HCT116 (cell line): Measurements from ENCODE around the gene NBEAL2.

Experiments used
- CTCF ChIP-seq, 3 experiments: fragments of 200-600 bp in 1 of 3; sonication (generic) in 1 of 3; IDR thresholded peaks in 2 of 3; conservative IDR thresholded peaks in 1 of 3; 2 replicates each; pipeline ENCODE4 v1.5.1; 2012 to 2017; ENCODE audit warnings: low read depth in 2 of 3, low read length in 2 of 3, antibody characterized with exemption in 1 of 3, borderline replicate concordance in 1 of 3, control low read depth in 1 of 3, mild to moderate bottlenecking in 1 of 3, mixed read lengths in 1 of 3, mixed run types in 1 of 3, moderate library complexity in 1 of 3; ENCODE audit not compliant: insufficient read depth in 1 of 3
- EGR1 ChIP-seq: IDR thresholded peaks from 2 replicates; pipeline ENCODE4 v1.6.1; 2012; ENCODE audit warnings: low read depth
- EZH2 ChIP-seq: fragments of 200-600 bp; sonication (generic); IDR thresholded peaks from 2 replicates; pipeline ENCODE4 v1.6.1; 2017; ENCODE audit warnings: antibody characterized with exemption, mixed run types
- EZH2phosphoT487 ChIP-seq: fragments of 200-600 bp; IDR thresholded peaks from 2 replicates; pipeline ENCODE4 v1.6.1; 2018; ENCODE audit warnings: antibody characterized with exemption, borderline replicate concordance
- JUND ChIP-seq: IDR thresholded peaks from 2 replicates; pipeline ENCODE4 v1.6.1; 2012
- MAX ChIP-seq: IDR thresholded peaks from 2 replicates; pipeline ENCODE4 v1.6.1; 2012
- POLR2A ChIP-seq: IDR thresholded peaks from 2 replicates; pipeline ENCODE4 v1.7.0; 2011; ENCODE audit warnings: borderline replicate concordance; ENCODE audit not compliant: insufficient read depth, insufficient read length; ENCODE audit errors: extremely low read depth
- POLR2AphosphoS5 ChIP-seq: IDR thresholded peaks from 2 replicates; pipeline ENCODE4 v1.6.1; 2011; ENCODE audit warnings: mild to moderate bottlenecking, low read depth, low read length, moderate library complexity
- RAD21 ChIP-seq: IDR thresholded peaks from 2 replicates; pipeline ENCODE4 v1.6.1; 2012; ENCODE audit warnings: low read depth, mild to moderate bottlenecking
- SIN3A ChIP-seq: IDR thresholded peaks from 2 replicates; pipeline ENCODE4 v1.6.1; 2012; ENCODE audit warnings: low read depth
- SP1 ChIP-seq: IDR thresholded peaks from 2 replicates; pipeline ENCODE4 v1.6.1; 2012; ENCODE audit warnings: low read depth
- TCF7L2 ChIP-seq: IDR thresholded peaks from 2 replicates; pipeline ENCODE4 v1.7.0; 2011; ENCODE audit warnings: borderline replicate concordance, inconsistent platforms; ENCODE audit not compliant: insufficient read depth, insufficient read length; ENCODE audit errors: extremely low read depth
- ZBTB33 ChIP-seq: IDR thresholded peaks from 2 replicates; pipeline ENCODE4 v1.6.1; 2011; ENCODE audit warnings: mild to moderate bottlenecking, low read length, moderate library complexity; ENCODE audit not compliant: insufficient replicate concordance; ENCODE audit errors: extremely low read depth

DNA sequence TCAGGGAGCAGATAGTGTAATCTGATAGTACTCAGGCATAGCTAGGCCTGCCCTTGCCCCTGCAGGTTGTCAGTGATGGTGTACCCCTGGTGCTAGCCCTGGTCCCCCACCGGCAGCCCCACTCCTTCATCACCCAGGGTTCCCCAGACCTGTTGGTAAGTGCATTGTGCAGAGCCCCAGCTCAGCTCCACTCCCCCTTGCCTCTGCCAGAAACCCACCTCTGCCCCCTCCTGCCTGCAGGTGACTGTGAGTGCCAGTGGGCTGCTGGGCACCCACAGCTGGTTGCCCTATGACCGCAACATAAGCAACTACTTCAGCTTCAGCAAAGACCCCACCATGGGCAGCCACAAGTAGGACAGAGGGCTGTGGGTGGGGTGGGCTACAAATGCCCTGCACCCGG lies 27.5 kb downstream of the NBEAL2 start:
- TF ChIP-seq CTCF (IDR thresholded peaks at IDR 0.05 in 2 of 3, conservative IDR thresholded peaks at IDR 0.05 in 1 of 3; ENCODE audit: borderline replicate concordance in 1 of 3, insufficient read depth in 1 of 3, low read depth in 2 of 3, low read length in 2 of 3) (no peak), JUND (no peak), ZBTB33 (no peak), EZH2 (no peak), POLR2A (no peak), TCF7L2 (no peak), RAD21 (no peak), POLR2AphosphoS5 (no peak), SIN3A (no peak), MAX (no peak), EZH2phosphoT487 (no peak), SP1 (no peak), EGR1 (no peak)
